ENCODE data around the gene UBE2E2.

DNA sequence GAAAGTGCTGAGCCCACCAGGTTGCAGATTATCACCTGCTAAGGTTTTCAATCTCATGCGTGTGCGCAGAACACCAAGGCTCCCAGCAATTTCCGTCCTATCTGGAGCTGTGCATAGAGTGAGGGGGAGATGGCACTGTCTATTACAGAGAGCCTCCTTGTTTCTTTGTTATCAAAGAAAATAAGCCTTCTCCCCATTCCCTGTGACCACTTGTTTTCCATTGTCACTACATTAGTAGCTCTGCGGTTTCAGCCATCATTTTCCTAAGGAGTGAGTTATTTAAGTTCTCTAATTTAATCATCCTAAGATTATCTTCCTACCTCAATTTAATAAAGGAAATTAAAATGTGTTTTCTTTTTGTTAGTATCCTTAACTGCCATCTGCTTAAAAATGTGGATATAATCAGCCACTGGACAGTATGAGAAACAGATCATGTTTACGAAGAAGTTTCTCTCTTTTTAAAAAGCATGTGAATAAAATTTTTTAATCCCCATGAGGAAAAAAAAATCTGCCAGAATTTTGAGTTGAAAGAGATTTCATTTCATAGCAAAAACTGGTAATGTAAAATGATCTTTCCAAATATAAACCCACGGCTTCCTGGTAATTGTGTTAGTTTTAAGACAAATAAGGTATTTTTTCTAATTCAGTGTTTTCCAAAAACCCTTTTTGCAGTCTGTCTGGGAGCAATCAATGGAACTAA, 430.3 kb downstream of the UBE2E2 start:
- TF ChIP-seq, protein P1, sequence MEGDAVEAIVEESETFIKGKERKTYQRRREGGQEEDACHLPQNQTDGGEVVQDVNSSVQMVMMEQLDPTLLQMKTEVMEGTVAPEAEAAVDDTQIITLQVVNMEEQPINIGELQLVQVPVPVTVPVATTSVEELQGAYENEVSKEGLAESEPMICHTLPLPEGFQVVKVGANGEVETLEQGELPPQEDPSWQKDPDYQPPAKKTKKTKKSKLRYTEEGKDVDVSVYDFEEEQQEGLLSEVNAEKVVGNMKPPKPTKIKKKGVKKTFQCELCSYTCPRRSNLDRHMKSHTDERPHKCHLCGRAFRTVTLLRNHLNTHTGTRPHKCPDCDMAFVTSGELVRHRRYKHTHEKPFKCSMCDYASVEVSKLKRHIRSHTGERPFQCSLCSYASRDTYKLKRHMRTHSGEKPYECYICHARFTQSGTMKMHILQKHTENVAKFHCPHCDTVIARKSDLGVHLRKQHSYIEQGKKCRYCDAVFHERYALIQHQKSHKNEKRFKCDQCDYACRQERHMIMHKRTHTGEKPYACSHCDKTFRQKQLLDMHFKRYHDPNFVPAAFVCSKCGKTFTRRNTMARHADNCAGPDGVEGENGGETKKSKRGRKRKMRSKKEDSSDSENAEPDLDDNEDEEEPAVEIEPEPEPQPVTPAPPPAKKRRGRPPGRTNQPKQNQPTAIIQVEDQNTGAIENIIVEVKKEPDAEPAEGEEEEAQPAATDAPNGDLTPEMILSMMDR (IDR thresholded peaks at IDR 0.05): no peak
- no peak for TF ChIP-seq POLR2A (IDR thresholded peaks at IDR 0.05)

Measured in esophagus squamous epithelium (tissue), 4 donors.